MV-4-11 (cell line): Measurements from ENCODE around the gene PELO.
"Not testable (repeated sequence)": the region's sequence is repeated elsewhere in the genome, so short reads cannot be mapped to it uniquely, and the experiment has no call there.

ENCODE experiments used
- DNase-seq: peaks from one replicate; lab custom pipeline; 2025; lab: John Stamatoyannopoulos, UW

PELO gene

DNA sequence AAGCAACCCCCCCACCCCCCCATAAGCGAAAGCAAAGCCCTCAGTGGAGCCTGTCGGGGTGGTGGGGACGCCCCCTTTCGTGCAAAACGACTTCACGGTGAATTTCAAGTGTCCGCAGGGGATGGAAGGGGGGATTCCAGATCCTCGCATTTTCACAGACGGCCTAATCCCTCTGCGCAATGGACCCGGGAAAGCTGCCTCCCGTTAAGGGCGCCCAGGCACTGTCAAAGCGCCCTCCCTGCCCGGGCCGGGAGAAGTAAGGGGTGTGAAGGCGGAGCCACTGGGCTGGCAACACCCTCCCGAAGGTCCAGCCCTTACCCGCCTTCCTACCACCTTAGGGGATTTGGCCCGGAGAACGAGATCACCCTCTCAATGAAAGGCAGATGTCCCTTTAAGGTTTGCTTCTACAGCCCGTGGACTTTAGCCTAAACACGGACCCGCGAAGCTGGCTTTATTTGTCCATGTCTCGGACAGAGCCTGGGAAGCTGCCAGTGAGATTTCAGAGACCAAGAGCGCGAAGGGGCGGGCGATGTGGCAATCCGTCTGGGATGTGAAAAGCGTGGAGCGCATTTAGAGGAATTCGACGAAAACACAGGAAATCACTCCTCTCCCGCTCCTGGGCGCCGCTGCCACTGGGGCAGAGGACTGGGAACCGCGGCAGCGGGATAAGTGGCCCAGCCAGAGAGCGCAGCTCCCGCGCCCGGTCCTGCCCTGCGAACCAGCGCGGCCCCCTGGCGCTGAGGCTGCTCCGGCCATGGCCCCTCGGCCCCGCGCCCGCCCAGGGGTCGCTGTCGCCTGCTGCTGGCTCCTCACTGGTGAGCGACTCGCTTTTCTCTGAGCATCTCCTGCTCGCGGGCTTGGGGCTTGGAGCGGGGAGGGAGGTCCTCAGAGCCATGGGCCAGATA lies at the start of gene PELO, which contains the start of gene ITGA1:
PELO (plus strand) TSS at position 317 of the 905 bp plus-strand sequence. CDS start 12,479 bp downstream, outside the sequence.
ITGA1 (plus strand) TSS at position 317 of the 905 bp plus-strand sequence; CDS start at position 755, 438 bp downstream.
- no peak for DNase-seq

DNA sequence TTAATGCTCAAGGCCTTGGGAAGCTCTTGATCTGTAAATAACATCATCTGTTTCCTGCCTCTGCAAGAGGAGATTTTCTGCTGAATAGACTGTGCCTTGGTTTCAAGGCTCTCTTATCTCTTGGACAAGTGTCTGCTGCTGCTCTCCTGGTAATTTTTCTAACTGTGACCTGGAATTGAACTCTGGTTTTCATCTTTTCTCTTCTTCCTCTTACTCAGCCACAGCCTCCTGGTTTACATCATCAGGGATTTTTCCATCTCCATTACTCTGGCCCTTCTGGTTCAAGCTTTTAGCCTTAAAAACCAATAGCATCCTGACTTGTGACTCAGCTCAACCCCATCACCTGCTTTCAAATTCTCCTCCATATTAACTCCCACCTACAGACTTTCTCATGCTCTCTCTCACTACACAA lies 49.6 kb upstream of the PELO start:
- no peak for DNase-seq

DNA sequence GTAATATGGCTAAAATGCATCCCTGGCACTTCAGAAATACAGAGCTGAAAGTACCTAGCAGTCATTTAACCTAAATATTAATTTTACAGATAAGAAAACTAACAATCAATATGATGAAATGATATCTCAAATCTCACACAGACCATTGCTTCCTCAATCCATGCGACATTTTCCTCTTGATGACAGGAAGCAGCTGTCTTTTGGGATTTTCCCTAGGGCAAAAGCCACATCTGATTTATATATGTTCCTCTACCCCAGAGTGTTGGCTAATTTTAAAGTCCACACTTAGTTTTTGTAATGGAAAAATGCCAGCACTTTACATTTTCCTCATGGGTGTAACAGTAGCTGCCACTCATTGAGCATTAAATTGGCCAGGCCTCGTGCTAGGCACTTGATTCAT lies 47.7 kb upstream of the PELO start:
- DNase-seq = no peak

DNA sequence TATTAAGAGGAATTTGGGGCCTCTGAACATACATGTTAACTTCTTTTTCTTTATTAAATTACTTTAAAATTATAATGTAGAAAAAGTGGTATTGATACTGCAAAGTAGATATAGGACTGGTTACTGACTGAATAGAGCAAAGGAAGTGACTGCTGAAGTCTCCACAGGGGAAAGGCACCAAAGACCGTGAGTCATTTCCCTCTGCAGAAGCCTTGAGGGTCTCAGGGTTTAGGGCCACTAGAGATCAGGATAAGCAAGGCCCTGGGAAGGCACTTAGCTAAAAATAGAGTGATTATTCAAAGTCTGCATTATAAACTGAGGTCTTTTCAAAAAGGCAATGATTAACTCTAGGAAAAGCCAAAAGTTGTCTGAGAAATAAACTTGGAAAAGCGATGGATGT lies 44.7 kb upstream of the PELO start:
- DNase-seq = no peak

GRCh38 chr5:52743529-52743928 lies 44.2 kb upstream of the PELO start:
- DNase-seq = no peak

DNA sequence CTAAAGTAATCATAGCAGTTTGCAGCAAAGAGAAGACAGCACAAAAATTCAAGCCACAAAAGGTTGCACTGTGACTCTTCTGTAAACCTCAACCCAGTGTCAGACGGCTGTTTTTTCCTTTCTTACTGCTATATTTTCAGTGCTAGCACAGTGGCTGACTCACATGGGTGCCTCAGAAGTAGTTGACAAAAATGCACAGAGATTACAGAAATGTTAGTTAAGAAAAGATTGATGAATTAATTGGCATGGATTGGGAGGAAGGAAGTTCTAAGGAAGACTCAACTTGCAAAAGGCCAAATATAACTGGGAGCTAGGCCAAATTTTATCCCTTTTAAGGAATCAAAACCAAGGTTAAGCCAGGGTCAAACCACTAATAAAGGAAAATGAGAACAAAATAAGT lies 43.7 kb upstream of the PELO start:
- peak; percentile 34 for DNase-seq

DNA sequence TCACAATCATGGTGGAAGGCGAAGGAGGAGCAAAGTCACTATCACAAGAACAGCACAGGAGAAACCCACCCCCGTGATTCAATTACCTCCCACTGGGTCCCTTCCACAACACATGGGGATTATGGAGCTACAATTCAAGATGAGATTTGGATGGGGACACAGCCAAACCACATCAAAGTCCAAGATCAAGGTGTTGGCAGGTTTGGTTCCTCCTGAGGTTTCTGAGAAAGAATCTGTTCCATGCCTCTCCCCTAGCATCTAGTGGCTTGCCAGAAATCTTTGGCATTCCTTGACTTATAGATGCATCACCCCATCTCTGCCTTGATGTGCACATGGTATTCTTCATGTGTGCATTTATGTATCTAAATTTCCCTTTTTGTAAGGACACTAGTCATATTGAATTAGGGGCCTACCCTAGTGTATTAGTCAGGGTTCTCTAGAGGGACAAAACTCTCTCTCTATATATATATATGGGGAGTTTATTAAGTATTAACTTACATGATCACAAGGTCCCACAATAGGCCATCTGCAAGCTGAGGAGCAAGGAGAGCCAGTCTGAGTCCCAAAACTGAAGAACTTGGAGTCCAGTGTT lies 42.8 kb upstream of the PELO start:
- DNase-seq = not testable (repeated sequence)

DNA sequence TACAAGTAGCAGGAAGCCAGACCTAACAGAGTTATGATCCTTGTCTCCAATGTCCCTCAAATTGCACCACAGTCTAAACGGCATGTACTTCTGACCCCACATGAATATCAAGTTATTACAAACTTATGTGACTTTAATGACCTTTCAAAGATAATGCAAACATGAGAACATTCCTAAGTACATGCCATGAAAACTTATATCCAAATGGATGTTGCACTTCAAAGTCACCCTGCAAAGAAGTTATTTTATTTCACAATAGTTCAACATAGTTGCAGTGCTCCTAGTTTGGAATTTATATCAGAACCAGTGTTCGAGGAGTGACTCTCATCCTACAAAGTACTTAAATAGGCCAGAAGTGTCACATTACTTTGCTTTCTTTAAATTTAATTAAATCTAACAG lies 41.2 kb upstream of the PELO start:
- no peak for DNase-seq

DNA sequence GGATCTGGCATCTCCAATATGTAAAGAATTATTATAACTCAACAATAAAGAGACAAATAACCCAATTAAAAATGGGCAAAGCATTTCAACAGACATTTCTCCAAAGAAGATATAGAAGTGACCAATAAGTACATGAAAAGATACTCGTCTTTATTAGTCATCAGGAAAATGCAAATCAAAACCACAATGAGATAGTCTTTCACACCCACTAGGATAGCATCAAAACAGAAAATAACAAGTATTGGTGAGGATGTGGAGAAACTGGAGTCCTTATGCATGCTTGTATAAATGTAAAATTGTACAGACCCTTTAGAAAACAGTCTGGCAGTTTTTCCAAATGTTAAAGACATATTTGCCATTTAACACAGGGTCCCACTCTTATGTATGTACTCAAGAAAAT lies 39.1 kb upstream of the PELO start:
- DNase-seq = no peak

DNA sequence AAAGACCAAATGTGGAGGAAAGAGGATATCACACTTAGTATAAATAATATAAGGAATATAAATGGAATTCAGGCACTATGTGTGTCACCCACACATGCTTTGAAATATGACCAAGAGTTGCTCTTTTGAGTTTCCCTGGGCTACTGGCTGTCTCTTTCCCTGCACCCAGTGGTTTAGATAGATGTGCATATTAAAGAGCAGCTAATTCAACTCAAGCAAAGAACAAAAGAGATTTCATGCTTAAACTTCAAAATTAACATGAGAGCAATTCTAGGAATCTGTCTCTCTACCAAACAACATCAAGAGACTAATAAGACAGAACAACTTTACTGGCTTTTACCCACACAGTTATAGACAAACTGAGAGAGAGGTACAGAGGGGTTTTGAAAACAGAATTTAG lies 38.0 kb upstream of the PELO start:
- DNase-seq = no peak

DNA sequence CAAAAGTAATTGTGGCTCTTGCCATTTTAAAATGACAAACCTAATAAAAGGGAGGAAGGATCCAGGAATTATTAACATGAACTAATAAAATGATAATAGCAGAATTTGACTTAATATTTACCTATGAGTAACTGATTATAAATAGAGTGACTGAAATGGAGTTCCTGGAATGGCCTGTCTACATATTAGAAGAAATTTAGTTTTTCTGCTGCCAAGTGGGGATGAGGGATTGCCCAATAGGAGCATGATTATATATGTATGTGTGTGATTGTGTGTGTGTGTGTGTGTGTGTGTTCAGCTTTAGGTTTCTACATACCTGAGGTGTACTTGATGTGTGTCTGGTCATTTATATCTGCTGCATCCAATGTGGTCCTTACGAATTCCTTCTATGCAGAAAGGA lies 36.6 kb upstream of the PELO start:
- no peak for DNase-seq

GRCh38 chr5:52754051-52754450 lies 33.7 kb upstream of the PELO start:
- DNase-seq = no peak

DNA sequence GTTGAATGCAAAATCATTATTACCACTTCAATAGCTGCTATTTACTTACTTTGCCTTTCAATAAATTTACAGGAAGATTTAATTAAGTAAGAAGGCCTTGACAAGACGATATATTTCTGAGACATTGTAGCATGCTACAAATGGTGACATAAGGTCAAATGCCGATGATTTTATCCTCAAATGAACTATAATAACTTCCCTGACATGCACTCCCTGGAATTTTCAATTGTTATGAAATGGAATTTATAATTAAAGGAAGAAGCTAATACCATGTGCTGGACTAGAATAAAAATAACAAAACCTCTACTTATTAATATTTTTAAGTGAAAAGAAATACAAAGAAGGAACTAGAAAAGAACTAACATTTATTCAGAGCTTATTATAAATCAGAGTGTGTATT lies 30.2 kb upstream of the PELO start:
- DNase-seq = no peak

- DNase-seq = no peak
These were observed 29.7 kb upstream of the PELO start for GRCh38 chr5:52758014-52758413.

GRCh38 chr5:52759331-52759730 lies 28.4 kb upstream of the PELO start:
- DNase-seq = no peak

DNA sequence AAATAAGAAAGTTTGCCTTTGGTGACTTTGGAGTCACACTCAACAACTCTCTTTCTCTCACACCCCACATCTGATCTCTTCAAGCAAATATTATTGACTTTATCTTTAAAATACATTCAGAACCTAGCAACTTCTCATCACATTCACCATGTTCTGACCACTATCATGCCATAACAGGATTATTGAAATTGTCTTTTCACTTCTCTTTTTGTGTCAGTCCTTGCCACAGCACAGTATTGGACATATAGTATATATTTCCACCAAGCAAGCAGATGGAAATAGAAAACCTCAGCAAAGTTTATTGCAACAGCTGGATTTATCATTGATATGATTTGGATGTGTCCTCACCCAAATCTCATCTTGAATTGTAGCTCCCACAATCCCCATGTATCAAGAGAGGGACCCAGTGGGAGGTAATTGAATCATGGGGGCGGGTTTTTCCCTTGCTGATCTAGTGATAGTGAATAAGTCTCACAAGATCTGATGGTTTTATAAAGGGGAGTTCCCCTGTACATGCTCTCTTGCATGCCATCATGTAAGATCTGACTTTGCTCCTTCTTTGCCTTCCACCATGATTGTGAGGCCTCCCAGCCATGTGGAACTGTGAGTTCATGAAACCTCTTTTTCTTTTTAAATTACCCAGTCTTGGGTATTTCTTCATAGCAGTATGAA lies 26.9 kb upstream of the PELO start:
- DNase-seq = peak; percentile 78

DNA sequence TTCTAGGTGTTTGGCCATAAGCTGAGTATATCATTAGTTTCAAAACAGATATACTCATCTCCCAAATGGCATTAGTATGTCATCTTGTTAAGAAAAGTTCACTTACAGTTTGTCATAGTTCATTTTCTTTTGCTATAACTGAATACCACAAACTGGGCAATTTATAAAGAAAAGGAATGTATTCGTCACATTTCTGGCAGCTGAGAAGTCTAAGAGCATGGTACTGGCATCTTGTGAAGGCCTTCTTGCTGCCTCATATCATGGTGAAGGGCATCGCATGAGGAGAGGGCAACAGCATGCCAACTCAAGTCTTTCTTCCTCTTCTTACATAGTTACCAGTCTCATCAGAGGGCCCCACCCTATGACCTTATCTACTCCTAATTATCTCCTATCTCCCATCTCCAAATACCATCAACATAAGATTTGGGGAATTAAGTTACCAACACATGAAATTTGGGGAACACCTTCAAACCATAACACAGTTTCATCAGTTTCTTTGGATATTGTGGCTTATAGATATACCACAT lies 20.4 kb upstream of the PELO start:
- no peak for DNase-seq

- peak; percentile 52 for DNase-seq
These were observed 19.8 kb upstream of the PELO start for GRCh38 chr5:52767766-52768480.

DNA sequence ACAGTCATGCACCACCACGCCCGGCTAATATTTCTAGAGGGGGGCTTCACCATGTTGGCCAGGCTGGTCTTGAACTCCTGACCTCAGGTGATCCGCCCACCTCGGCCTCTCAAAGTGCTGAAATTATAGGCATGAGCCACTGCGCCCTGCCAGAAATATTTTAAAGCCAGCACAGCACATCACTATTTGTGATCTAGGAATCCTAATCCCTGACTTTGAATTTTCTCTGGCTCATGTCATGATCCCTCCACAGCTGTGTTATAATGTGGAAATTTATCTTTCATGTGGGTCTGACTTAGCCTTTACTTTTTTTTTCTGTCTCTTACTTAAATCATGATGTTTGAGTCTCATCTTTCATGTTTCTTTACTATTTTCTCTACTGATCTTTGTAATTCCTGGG lies 18.7 kb upstream of the PELO start:
- DNase-seq = no peak

DNA sequence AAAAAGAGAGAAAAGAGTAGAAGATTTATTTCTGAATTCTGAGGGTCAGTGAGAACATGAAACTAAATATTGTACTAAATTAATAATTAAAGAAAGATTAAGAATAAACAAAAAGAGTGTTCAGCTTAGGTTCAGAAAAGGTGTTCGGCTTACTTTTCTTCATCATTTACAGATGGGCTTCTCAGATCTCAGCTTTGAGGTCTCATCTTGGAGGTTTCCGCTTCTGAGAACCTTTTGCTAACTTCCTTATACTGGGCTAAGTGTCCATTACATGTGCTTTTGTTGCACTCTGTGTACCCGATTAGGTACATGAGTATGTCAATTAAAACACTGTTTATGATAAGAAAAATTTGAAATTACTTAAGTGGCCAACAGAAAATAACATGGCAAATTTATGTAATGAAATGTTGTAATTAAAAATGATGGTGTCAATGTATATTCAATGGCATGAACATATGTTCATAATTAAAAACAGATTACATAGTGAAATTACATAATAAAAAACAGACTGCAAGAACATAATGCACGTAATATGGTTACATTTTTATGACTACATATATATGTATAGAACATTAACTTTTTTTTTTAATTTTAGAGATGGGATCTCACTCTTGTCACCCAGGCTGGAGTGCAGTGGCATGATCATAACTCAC lies 17.3 kb upstream of the PELO start:
- no peak for DNase-seq

GRCh38 chr5:52771343-52772039 lies 16.2 kb upstream of the PELO start:
- DNase-seq = no peak
